Caco-2 (cell line): ENCODE results near the gene NOP53. TPM values are rescaled to one million over a fixed set of nuclear protein-coding genes. Genes with fewer than 3 reads are reported as not detected.
A peak's percentile ranks its signal among the peaks of the same experiment; 100 is the strongest.

ENCODE experiments used
- BruUV-seq: library from RNA; stranded (reverse); fragments of 400-500 nt; replicated peaks from 2 replicates; lab custom pipeline; 2021; lab: Mats Ljungman, UMichigan
- CTCF ChIA-PET: fragments of 300-600 bp; sonication (Branson Sonifier 250); formaldehyde crosslinking; loops from one replicate; lab custom pipeline; 2022; ENCODE audit warnings: antibody characterized with exemption; lab: Charles Lee
- POLR2A ChIA-PET: fragments of 300-600 bp; sonication (Branson Sonifier 250); formaldehyde crosslinking; loops from one replicate; lab custom pipeline; 2022; ENCODE audit warnings: antibody characterized with exemption; lab: Charles Lee
- DNase-seq, 2 experiments: peaks; one replicate each; pipeline versions ENCODE4 v3.0.0 to v3.0.0-alpha.2; 2020 to 2022
- H3K27me3 ChIP-seq: replicated peaks from 2 replicates; pipeline ENCODE4 v1.6.0; 2011; ENCODE audit warnings: low read length; ENCODE audit not compliant: control insufficient read depth, insufficient read depth
- H3K36me3 ChIP-seq: 2 replicates; pipeline ENCODE4 v1.5.1; 2011; ENCODE audit warnings: low read length; ENCODE audit not compliant: control insufficient read depth, insufficient read depth
- H3K4me1 ChIP-seq: fragments of 250-450 bp; sonication (Bioruptor Pico); 2 replicates; pipeline ENCODE4 v1.5.1; 2020; ENCODE audit warnings: mild to moderate bottlenecking
- H3K4me3 ChIP-seq: 2 replicates; pipeline ENCODE4 v1.5.1; 2011; ENCODE audit warnings: low read depth, mild to moderate bottlenecking, control low read depth, low read length
- H3K9me3 ChIP-seq: fragments of 250-450 bp; sonication (Bioruptor Pico); 2 replicates; pipeline ENCODE4 v1.5.1; 2020; ENCODE audit warnings: mild to moderate bottlenecking, moderate library complexity
- H3K27ac Mint-ChIP-seq: one replicate; pipeline ENCODE4 v1.8.0; 2022; ENCODE audit warnings: mixed read lengths; ENCODE audit not compliant: unreplicated experiment
- H3K27me3 Mint-ChIP-seq: one replicate; pipeline ENCODE4 v1.8.0; 2022; ENCODE audit warnings: mixed read lengths; ENCODE audit not compliant: insufficient read depth, unreplicated experiment
- H3K36me3 Mint-ChIP-seq: one replicate; pipeline ENCODE4 v1.8.0; 2022; ENCODE audit warnings: mild to moderate bottlenecking, mixed read lengths; ENCODE audit not compliant: insufficient read depth, unreplicated experiment
- H3K4me1 Mint-ChIP-seq: one replicate; pipeline ENCODE4 v1.8.0; 2022; ENCODE audit warnings: low read depth, mixed read lengths; ENCODE audit not compliant: unreplicated experiment
- H3K4me3 Mint-ChIP-seq: one replicate; pipeline ENCODE4 v1.8.0; 2022; ENCODE audit warnings: mild to moderate bottlenecking, moderate library complexity, mixed read lengths; ENCODE audit not compliant: unreplicated experiment
- H3K9me3 Mint-ChIP-seq: one replicate; pipeline ENCODE4 v1.8.0; 2022; ENCODE audit warnings: mixed read lengths; ENCODE audit not compliant: unreplicated experiment
- intact Hi-C: fragments of 100-400 bp; cut with micrococcal nuclease; formaldehyde crosslinking; loops from one replicate; pipeline ENCODE4 v1.10.0; 2022; ENCODE audit not compliant: unreplicated experiment
- total RNA-seq: library from RNA; stranded (reverse); gene quantifications from 2 replicates; pipeline ENCODE4 v1.2.3, GENCODE V29; 2022
- TF ChIP-seq, protein P1 (sequence below), 2 experiments: fragments of 200-600 bp in 1 of 2; IDR thresholded peaks; 1 replicate in 1 of 2; 2 replicates in 1 of 2; pipeline versions ENCODE4 v1.5.1 to v1.8.0; 2011 to 2022; ENCODE audit warnings: antibody characterized with exemption in 1 of 2, control low read depth in 1 of 2, inconsistent platforms in 1 of 2, low read depth in 1 of 2, low read length in 1 of 2, mild to moderate bottlenecking in 1 of 2, moderate library complexity in 1 of 2; ENCODE audit not compliant: insufficient read depth in 1 of 2, severe bottlenecking in 1 of 2, unreplicated experiment in 1 of 2

The NOP53 gene
- total RNA-seq, 1 experiment from 2014 or later, result 347 TPM

DNA sequence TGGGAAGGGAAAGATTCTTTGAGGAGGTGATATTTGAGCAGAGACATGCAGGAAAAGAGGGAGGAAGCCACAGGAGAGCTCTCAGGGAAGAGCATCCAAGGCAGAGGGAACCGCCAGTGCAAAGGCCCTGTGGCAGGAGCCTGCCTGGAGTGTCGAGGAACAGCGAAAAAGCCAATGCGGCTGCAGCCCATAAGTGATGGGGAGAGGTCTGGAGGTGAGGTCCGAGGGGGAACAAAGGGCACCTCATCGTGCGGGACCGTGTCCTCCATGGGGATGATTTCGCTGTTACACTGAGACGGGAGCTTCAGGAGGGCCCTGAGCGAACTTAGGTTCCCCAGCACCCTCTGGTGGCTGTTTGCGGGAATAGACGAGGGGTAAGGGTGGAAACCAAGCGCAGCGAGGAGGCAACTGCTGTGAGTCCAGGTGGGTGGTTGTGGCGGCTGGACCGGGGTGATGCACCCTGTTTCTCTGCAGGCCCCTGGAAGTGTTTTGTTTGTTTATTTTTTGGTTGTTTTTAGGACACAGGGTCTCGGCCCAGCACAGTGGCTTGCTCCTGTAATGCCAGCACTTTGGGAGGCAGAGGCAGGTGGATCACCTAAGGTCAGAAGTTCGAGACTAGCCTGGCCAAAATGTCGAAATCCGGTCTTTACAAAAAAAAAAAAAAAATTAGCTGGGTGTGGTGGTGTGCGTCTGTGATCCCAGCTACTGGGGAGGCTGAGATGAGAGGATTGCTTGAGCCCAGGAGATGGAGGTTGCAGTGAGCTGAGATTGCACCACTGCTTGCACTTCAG lies 38.0 kb upstream of the NOP53 start:
- TF ChIP-seq, protein P1, sequence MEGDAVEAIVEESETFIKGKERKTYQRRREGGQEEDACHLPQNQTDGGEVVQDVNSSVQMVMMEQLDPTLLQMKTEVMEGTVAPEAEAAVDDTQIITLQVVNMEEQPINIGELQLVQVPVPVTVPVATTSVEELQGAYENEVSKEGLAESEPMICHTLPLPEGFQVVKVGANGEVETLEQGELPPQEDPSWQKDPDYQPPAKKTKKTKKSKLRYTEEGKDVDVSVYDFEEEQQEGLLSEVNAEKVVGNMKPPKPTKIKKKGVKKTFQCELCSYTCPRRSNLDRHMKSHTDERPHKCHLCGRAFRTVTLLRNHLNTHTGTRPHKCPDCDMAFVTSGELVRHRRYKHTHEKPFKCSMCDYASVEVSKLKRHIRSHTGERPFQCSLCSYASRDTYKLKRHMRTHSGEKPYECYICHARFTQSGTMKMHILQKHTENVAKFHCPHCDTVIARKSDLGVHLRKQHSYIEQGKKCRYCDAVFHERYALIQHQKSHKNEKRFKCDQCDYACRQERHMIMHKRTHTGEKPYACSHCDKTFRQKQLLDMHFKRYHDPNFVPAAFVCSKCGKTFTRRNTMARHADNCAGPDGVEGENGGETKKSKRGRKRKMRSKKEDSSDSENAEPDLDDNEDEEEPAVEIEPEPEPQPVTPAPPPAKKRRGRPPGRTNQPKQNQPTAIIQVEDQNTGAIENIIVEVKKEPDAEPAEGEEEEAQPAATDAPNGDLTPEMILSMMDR (IDR thresholded peaks at IDR 0.05; ENCODE audit: insufficient read depth in 1 of 2, low read depth in 1 of 2, low read length in 1 of 2, severe bottlenecking in 1 of 2, unreplicated experiment in 1 of 2), result peak; percentile 85 to 91
- Mint-ChIP-seq H3K27me3 (no peaks in the 10 kb centered on the region), H3K4me1 (peaks cover 10% of the 10 kb centered on the region), H3K9me3 (no peaks in the 10 kb centered on the region), H3K4me3 (no peak overlapping the region), H3K27ac (peak overlapping the region; percentile 11), H3K36me3 (peaks cover 35% of the 10 kb centered on the region)
- ChIA-PET CTCF (interaction anchor here (0.6 to 3.2 kb wide), 15 partner anchors 9 to 419 kb away, joined by 3 to 82 read pairs (median 4); partner anchors contain the start of genes DHX34 and NAPA), POLR2A (interaction anchor here (0.7 to 1.6 kb wide), 2 partner anchors 36 to 223 kb away, joined by 3 to 6 read pairs; partner anchors contain the start of gene KPTN)
- Histone ChIP-seq H3K27me3 (no peaks in the 10 kb centered on the region), H3K4me1 (0 out of 2 replicates have a peak, but pooled peaks cover 4% of the 10 kb centered on the region), H3K4me3 (no peak overlapping the region), H3K36me3 (no peaks in the 10 kb centered on the region), H3K9me3 (no peaks in the 10 kb centered on the region)
- BruUV-seq, result no TSS peak
- intact Hi-C loops, result loop anchor here (1.0 kb wide), 2 partner anchors 192 to 271 kb away; partner anchors contain the start of gene NAPA
- peak; percentile 84 to 87 for DNase-seq

DNA sequence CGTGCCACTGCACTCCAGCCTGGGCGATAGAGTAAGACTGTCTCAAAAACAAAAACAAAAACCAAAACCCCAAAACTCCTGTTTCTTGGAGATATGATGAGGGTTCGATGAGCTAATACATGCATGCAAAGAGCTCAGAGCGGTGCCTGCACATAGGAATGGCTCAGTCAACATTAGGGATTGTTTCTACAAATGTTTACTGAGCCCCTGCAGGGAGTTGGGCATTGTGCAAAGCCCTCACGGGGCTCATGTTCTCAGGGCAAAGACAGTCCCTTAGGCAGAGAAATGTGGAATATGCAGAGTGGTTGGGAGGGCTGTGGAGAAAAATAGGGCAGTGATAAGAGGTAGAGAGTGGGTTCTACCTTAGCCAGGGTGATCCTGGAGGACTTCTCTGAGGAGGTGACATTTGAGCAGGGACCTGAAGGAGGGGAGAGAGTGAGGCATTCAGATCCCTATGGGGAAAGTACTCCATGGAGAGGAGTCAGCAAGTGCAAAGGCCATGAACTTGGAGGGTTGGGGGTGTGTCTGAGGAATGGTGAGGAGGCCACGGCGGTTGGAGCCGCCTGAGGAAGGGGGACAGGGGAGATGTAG lies 33.6 kb upstream of the NOP53 start:
- H3K36me3 ChIP-seq, result no peaks in the 10 kb centered on the region
- no peaks in the 10 kb centered on the region for H3K27me3 Mint-ChIP-seq
- 0 out of 2 replicates have a peak, but pooled peaks cover 4% of the 10 kb centered on the region for H3K4me1 ChIP-seq
- no peak for DNase-seq
- no peaks in the 10 kb centered on the region for H3K9me3 Mint-ChIP-seq
- H3K27me3 ChIP-seq, result no peaks in the 10 kb centered on the region
- no peak overlapping the region for H3K4me3 ChIP-seq
- ChIA-PET CTCF (interaction anchor here (1.5 to 2.7 kb wide), 4 partner anchors 18 to 275 kb away, joined by 3 to 43 read pairs (median 10); partner anchors contain the start of gene NOP53), POLR2A (no interaction called here)
- H3K27ac Mint-ChIP-seq, result no peak overlapping the region
- TF ChIP-seq, protein P1 (IDR thresholded peaks at IDR 0.05; ENCODE audit: insufficient read depth in 1 of 2, low read depth in 1 of 2, low read length in 1 of 2, severe bottlenecking in 1 of 2, unreplicated experiment in 1 of 2), result no peak
- H3K36me3 Mint-ChIP-seq, result peaks cover 7% of the 10 kb centered on the region
- H3K4me1 Mint-ChIP-seq, result peaks cover 19% of the 10 kb centered on the region
- peak overlapping the region; percentile 8 for H3K4me3 Mint-ChIP-seq
- BruUV-seq, result no TSS peak
- no peaks in the 10 kb centered on the region for H3K9me3 ChIP-seq
- intact Hi-C loops, result loop anchor here (2.0 kb wide), 1 partner anchor 77 kb away; no protein-coding TSS in a partner anchor
